GM21526 (cell line): ENCODE measurements around the gene TRMT61A.
"Not testable (repeated sequence)": the region's sequence is repeated elsewhere in the genome, so short reads cannot be mapped to it uniquely, and the experiment has no call there.

ENCODE experiments used
- ATAC-seq: cut with Tn5 transposase; IDR thresholded peaks from one replicate; pipeline ENCODE4 v1.9.1; 2021; ENCODE audit warnings: moderate library complexity; ENCODE audit not compliant: unreplicated experiment, low FRiP score

The TRMT61A gene

DNA sequence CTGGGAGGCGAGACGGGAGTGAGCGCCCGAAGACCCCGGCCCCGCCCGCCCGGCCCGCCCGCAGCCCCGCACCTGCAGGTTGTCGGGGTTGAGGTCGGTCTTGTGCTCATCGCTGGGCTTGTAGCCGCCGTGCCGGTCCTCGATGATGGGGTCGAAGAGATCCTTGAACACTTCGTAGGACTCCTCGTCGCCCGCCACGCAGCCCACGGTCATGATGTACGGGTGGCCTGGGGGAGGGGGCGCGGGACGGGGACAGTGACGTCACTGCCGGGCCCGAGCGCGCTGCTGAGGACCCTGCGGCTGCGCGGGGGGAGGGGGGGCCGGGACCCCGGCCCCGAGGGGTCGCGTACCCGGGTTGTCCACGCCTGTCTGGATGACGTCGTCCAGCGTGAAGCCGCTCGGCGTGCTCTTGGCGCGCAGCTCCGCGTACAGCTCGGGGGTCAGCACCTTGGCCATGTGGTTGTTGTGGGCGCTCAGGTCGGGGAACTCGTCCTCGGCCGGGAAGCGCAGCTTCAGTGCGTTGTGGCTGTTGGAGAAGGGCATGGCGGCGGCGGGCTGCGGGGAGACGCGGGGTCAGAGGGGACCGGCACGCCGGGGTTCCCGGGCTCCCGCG is 6.9 kb upstream of the TRMT61A start:
- no peak for ATAC-seq

DNA sequence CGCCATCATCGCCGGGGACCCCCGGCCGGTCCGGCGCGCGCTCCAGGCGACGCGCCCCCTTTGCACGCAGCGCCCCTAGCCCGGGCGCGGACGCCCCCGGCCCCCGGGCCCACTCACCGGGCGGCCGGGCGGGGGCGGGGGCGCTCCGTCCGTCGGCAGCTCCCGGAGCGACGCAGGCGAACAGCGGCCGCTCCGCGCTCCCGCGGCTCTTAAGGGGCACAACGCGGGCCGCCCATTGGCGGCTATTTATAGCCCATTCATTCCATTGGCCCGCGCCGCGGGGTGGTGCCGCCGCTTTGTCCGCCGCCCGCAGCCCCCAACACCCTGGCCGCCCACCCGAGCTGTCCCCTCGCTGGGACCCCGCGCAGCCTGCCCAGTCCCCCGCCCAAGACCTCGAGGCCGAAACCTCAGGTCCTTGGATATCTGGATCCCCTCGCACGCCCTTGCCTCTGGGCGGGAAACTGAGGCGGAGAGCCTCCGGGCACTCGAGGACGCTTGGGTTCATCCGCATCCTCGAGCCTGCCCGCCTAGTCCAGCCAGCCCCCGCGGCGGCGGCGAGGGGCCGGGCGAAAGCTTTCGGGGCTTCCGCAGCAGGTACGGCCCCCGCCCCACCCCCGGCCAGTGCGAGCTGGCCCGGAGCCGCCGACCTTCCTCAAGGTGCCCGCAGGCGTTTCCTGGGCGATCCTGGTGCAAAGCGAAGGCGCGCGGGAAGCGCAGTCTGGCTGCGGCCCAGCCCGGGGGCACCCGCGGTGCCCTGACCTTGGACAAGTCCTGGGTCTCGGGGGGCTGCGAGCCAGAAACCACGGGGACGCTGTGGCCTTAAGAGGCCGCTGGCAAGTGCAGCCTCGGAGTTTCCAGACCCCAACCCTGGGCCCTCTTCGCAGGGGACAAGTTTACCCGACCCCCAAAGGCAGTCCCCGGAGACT is 6.1 kb upstream of the TRMT61A start, which contains the start of gene CKB:
Gene CKB, minus strand, starts transcription at position 182 of the 926 bp plus-strand sequence. CDS start 337 bp downstream, outside the sequence.
- ATAC-seq: no peak

DNA sequence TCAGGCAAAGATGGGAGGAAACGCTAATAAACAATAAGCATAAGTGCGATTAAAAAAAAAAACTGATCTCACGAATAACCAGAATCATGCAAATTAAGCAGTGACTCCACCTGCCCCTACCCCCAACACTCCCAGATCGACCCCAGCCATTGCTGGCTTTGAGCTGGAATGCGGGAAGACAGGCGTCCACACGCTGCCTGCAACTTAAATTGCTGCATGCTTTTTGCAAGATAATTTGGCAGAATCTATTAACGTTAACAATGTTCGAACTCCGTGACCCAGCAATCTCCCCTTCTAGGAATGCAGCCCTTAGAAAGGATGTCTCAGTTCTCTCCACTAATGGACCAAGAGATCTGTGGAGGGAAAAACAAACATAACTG is 5.4 kb upstream of the TRMT61A start:
- no peak for ATAC-seq

DNA sequence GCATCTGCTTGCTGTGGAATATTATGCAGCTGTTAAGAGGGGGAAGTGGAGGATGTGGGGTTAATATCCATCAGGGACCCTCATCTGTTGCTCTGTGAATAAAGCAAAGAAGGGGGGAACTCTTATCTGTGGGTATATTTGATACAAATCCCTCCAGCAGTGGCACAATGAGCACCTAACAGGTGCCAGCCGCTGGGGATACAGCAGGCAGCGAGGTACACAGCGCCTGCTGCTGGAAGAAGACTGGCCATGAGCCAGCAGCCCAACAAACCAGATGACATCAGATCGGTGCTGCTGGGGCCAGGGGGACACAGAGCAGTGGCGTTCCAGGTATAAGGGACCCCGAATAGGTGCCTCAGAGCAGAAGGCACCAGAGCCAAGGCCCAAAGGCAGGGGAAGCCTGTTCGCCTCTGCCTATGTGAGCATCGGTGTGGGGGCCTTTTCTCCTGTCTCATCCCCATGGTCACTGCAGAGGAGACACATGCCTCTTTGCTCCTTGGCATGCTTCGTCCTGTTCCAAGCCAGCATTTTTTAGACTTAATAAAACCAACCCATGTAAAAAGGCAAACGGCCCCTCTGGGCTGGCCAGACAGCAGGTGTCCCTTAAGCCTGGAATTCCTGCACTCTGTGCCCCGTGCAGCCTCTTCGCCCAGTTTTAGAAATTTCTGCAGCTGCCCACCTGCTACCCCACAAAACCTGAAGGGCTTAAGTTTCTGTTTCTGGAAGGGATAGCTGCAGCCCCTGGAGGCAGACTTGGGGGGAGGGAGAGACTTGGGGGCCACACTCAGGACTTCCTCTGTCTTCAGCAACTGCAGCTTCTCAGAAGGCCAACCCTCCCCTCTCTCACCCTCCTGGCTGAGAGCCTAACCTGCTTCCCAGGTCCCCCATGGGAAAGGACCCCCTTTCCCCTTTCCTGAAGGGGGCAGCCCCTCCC is 4.7 kb upstream of the TRMT61A start:
- no peak for ATAC-seq

DNA sequence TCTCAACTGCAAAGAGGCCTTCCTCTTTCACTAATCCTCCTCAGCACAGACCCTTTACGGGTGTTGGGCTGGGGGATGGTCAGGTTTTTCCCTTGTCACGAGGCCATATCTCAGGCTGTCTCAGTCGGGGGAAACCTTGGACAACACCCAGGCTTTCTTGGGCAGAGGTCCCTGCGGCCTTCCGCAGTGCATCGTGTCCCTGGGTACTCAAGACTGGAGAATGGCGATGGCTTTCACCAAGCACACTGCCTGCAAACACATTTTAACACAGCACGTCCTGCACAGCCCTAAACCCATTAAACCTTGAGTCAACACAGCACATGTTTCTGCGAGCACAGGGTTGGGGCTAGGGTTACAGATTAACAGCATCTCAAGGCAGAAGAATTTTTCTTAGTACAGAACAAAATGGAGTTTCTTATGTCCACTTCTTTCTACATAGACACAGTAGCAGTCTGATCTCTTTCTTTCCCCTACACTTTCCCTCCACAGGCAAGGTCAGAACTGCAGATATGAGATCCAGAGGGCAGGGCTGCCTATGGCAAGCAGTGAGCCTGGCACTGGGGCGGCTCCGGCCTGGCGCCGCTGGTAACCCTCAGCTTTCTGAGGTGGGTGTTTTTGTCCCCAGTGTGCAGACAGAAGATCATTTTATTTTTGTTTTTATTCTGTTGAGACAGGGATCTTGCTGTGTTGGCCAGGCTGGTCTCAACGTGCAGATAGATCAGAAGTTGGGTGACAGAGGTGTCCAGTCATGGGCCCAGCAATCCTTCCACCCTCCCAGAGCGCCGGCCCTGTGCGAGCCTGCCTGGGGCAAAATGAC is 3.4 kb upstream of the TRMT61A start:
- not testable (repeated sequence) for ATAC-seq

DNA sequence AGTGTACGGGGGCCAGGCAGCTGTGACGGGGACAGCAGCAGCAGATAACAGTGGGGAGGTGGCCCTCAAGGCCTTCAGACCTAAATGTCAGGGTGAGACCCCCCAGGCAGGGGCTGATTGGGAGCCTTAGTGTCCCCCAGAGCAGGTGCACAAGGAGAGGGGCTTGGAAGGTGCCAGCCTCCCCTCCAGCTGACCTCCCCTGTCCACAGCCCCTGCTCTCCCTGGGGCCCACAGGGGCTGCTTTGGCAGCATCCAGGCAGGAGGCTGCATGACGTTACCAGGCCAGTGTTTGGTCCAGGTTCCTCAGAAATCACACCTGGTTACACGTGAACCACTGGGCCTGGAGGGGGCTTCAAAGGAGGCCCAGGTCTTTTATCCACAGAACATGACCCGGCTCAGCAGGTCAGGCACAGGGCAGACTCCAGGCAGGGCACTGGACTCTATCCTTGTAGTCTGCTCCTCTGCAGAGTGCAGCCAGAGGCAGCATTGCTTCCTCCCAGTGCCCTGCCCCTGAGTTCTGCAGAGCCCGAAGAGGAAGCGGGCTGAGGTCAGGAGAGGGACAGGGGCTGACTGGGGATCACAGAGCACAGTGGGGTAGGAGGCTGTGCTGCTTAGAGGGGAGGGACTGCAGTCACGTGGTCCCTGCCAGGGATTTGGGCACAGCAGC is 2.6 kb upstream of the TRMT61A start:
- no peak for ATAC-seq

DNA sequence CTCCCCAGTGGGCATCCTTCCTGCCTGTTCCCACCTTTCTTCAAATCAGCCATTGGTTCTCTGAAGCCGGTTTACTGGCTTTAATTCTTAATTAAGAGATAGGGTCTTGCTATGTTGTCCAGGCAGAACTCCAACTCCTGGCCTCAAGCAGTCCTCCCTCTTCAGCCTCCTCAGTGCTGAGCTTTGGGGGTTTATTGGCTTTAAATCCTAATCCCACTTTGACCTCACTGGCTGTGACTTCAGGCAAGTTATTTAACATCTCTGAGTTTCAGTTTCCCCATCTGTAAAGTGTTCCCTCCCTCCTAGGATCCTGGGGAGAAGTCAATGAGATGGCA is 2.1 kb upstream of the TRMT61A start:
- ATAC-seq: no peak

DNA sequence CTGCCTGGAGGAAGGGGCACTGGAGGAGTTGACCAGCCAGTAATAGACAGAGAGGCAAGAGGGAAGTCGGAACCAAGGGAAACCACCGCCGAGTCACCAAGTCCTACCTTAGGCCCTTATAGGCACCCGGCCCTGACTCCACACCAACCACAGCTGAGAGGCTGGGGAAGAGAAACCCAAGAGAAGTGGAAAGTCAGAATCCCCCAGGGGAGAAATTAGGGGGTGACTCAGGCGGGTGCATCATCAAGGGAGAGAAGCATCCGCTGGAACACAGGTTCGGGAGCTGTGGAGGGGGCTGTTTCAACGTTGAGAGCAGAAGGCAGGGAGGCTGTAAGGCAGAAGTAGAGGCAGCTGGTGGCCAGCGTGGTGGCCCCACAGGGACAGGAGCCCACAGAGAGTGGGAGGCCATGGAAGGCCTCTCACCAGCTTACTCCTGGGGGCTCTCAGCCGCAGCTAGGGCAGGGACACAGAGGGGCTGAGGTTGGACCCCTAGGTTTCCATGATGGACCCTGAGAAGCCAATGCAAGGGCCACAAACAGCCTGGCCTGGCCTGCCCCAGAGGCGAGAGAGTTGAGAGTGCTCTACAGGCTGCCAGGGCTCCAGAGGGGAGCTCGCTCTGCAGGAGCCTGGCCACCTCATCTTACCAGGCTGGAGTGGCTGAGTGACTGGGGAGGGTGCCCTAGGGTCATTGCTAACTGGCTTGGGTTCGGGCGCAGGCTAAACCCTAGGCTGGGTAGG is 1.4 kb upstream of the TRMT61A start:
- ATAC-seq: peak; percentile 35

DNA sequence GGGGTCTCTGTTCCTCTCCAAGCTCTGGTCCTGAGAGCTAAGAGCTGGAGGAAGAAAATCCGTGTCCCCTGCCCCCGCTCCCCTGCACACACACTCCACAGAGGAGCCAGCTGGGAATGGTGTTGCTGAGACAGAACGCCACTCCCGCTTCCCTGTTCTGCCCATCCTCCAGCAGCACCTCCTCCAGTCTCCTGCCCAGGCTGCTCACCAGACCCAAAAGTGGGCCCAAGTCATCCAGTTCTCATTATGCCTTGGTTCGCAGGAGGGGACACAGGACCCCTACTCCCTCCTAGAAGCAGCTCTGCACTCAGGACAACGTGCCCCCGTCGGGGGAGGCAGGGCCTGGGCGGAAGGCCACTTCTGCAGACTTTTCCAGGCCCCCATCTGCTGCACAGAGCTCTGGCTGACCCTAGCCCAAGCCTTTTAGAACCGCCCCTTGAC is 830 bp upstream of the TRMT61A start:
- ATAC-seq: no peak

DNA sequence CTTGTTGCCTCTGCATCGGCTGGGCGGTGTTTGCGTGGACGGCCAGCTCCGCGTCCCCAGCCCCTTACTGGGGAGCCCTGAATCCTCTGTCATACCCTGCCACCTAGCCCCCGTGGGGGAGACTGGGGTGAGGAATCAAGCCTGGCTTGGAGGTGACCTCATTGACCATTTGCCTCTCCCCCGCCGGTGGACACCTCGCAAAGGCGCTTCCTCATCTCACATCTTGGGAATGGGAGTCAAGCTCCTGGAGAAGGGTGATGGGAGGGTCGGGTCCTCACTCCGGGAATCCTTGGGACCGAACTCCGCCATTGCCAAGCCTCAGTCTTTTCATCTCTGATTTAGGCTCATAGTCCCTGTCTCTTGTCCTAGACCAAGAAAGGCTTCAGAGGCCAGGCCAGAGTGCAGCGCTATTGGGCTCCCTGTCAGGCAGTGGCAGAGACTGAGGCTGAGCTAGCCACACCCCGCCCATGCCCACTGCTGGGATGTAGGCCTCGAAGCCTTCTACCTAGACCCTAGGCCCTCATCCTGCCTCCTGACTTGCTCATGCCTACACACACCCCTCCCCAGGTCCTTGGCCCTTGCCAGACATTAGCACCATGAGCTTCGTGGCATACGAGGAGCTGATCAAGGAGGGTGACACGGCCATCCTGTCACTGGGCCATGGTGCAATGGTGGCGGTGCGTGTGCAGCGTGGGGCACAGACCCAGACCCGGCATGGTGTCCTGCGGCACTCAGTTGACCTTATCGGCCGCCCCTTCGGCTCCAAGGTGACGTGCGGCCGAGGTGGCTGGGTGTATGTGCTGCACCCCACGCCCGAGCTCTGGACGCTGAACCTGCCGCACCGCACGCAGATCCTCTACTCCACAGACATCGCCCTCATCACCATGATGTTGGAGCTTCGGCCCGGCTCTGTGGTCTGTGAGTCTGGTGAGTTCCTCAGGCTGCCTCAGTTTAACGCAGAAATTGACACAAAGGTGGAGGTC is 678 bp downstream of the TRMT61A start:
- no peak for ATAC-seq

DNA sequence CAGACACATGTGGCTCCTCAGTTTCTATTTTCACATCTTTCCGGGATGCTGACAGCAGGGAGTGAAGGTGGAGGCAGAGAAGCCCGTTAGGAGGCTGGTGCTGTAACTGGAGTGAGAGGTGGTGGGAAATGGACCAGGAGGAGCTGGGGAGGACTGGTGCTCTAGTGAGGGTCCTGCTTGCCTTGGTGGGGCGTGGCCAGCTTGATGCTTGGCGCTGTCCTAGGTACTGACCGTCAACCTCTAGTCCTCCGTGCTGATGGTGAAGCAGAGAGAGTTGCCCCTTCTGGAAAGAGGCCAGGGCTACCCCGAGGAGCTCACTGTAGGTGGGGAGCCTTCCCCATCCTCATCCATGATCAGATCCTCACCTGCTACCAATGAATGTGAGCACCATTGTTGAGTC is 1.4 kb downstream of the TRMT61A start:
- no peak for ATAC-seq

DNA sequence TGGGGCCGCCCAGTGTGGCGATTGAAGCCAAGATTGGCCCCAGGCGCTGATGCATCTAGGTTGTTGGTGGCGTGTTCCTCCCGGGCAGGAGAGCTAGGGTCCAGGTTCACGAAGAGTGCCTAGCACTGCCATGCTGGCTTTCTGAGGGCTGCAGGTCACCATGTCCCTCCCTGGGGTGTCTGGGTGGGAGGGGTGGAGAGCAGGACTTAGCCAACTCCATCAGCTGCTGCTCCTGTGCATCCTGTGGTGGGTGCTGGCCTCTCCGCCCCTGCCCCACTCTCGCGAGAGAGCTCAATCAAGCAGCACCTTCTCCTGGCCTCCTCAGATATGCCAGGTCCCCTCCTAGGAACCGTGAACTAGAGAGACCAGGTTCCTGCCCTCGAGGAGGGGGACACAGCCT is 1.8 kb downstream of the TRMT61A start:
- ATAC-seq: no peak

DNA sequence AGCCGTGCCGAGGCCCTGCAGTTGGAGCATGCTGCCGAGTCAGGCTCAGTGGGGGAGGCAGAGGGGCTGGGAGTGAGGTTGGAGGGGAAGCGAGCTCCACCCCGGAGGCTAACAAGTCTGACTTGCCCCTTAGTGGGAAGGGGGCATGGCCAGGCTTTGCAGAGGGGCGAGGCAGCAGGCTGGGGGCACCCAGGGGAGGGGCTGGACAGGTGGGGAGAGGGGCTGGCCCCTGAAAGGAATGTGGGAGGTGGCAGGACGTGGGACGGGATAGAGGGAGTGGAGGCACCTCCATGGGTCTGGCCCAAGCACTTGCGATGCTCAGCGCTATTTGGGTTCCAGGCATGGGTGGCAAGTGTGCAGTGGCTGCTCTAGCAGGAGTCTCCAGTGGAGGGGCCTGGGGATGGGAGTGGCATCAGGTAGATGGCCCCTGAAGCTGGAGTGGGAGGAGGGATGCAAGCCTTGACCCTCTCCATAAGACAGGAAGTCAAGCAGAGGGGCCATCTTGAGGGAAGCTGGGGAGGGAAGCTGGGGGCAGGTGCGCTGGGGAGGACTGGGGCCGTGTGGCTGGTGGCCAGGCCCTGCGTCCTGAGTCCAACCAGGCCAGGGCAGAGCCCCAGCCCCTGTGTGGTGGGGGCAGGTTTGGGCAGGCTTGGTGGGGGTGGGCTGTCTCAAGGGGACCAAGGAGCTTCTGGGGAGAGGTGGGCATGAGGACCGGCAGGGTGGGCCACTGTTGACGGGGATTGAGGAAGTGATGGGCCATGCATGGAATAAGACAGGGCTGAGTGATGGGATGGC is 2.6 kb downstream of the TRMT61A start:
- no peak for ATAC-seq

DNA sequence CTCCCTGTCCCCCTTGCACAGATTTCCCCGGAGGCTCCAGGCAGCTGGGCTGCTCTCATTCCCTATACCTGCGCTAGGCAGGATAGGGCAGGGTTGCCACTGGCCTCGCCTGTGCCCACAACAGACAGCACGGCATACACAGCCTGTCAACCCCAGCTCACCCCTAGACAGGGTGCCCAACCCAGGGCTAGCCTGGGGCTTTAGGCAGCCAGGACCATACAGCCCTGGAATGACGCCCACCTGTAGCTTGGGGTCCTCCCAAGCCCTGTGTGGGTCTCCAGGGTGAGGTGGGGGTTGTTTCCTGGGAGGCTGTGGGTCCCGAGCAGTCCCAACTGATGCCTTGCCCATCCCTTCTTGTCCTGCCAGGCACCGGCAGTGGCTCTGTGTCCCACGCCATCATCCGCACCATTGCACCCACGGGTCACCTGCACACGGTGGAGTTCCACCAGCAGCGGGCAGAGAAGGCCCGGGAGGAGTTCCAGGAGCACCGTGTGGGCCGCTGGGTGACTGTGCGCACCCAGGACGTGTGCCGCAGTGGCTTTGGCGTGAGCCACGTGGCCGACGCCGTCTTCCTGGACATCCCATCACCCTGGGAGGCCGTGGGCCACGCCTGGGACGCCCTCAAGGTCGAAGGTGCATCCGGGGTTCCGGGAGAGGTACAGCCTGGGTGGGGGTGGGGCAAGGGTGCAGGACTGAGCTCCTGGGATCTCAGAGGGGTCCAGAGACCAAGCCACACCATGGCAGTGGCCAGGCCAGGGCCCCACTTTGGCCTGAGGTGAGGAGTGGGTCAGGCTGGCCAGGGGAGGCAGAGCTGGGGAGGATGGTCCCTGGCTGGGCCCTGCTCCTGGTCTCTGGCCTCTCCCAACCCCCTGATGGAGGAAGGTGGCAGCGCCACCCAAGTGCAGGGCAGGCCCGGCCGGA is 3.5 kb downstream of the TRMT61A start:
- ATAC-seq: no peak

DNA sequence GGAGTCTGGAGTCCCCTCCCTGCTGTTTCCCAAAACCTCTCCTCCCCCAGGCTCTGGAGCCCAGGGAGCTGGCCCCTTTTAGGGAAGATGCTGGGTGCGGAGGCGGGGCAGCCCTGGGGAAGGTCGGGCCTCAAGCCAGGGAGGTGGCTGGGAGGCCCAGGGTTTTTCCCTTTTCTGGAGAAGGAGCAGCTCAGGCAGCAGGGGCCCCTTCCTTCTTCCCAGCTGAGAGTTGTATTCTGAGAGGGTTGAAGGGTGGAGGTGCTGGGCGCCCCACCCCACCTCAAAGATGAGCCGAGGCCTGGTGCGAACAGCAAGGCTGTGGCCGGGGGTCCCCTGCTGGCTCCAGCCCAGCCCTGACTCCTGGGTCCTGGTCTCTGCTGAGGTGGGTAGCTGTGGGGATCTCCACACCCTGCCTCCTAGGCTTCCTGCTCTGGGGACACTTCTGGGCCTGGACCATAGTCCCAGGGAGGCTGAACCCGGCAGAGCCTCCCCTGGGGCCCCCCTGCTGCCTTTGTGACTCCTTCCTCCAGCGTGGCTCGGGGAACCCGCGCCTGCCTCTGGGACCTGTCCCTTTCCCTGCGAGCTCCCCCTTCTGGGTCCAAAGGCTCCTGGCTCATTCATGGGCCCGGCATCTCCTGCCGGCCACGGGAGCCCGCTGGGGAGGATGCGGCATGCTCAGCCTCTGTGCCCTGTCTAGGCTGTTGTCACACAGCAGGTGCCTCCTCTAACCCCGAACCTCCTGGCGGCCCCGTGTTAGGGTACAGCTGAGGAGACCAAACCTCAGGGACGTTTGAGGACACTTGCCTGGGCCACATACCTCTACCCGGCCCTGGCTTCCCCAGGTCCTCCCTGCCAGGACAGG is 4.4 kb downstream of the TRMT61A start:
- no peak for ATAC-seq
